ENCODE measurements around the gene MTFP1. TPM values are rescaled to one million over a fixed set of nuclear protein-coding genes. Genes with fewer than 3 reads are reported as not detected.
A peak's percentile ranks its signal among the peaks of the same experiment; 100 is the strongest.

The MTFP1 gene
- total and polyA plus RNA-seq, 9 of the 15 experiments (the other 6 are each of a cell fraction or from before 2014, with no cell fraction given): 10.7 to 52.0 (median 30.1) TPM

DNA sequence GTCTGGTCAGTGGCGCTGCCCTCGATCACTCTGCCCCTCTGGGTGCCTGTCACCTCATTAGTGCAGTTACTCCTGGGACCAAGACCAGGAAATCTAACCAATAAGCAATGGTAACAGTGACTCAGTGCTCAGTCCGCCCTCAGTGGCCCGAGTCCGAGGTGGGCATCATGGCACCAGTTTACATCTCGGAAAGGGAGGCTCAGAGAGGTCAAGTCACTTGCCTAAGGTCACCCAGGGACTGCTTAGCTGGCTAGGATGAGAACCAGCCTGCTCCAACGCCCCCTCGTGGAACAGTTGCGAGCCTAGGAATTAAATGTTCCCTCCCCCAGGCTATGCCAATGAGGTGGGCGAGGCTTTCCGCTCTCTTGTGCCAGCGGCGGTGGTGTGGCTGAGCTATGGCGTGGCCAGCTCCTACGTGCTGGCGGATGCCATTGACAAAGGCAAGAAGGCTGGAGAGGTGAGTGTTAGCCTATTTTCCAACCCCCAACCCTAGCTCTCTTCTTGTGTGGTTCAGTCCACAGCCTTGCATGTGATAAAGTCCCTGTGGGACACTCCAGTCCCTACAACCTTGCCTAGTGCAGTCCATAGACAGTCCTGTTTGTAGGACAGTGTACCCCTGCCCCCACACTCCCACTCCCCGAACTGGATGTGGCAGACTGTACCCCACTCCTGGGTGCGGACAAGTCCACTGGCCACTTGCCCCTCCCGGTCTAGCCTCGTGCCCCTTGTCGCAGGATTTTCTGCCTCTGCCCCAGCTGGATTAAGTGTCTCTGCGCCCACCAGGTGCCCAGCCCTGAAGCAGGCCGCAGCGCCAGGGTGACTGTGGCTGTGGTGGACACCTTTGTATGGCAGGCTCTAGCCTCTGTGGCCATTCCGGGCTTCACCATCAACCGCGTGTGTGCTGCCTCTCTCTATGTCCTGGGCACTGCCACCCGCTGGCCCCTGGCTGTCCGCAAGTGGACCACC is 1.1 kb downstream of the MTFP1 start (continued):
- TF ChIP-seq, protein P1, sequence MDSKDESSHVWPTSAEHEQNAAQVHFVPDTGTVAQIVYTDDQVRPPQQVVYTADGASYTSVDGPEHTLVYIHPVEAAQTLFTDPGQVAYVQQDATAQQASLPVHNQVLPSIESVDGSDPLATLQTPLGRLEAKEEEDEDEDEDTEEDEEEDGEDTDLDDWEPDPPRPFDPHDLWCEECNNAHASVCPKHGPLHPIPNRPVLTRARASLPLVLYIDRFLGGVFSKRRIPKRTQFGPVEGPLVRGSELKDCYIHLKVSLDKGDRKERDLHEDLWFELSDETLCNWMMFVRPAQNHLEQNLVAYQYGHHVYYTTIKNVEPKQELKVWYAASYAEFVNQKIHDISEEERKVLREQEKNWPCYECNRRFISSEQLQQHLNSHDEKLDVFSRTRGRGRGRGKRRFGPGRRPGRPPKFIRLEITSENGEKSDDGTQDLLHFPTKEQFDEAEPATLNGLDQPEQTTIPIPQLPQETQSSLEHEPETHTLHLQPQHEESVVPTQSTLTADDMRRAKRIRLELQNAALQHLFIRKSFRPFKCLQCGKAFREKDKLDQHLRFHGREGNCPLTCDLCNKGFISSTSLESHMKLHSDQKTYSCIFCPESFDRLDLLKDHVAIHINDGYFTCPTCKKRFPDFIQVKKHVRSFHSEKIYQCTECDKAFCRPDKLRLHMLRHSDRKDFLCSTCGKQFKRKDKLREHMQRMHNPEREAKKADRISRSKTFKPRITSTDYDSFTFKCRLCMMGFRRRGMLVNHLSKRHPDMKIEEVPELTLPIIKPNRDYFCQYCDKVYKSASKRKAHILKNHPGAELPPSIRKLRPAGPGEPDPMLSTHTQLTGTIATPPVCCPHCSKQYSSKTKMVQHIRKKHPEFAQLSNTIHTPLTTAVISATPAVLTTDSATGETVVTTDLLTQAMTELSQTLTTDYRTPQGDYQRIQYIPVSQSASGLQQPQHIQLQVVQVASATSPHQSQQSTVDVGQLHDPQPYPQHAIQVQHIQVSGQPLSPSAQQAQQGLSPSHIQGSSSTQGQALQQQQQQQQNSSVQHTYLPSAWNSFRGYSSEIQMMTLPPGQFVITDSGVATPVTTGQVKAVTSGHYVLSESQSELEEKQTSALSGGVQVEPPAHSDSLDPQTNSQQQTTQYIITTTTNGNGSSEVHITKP (IDR thresholded peaks at IDR 0.05; ENCODE audit: partially characterized antibody): peak; percentile 64
- TF ChIP-seq, protein P2, sequence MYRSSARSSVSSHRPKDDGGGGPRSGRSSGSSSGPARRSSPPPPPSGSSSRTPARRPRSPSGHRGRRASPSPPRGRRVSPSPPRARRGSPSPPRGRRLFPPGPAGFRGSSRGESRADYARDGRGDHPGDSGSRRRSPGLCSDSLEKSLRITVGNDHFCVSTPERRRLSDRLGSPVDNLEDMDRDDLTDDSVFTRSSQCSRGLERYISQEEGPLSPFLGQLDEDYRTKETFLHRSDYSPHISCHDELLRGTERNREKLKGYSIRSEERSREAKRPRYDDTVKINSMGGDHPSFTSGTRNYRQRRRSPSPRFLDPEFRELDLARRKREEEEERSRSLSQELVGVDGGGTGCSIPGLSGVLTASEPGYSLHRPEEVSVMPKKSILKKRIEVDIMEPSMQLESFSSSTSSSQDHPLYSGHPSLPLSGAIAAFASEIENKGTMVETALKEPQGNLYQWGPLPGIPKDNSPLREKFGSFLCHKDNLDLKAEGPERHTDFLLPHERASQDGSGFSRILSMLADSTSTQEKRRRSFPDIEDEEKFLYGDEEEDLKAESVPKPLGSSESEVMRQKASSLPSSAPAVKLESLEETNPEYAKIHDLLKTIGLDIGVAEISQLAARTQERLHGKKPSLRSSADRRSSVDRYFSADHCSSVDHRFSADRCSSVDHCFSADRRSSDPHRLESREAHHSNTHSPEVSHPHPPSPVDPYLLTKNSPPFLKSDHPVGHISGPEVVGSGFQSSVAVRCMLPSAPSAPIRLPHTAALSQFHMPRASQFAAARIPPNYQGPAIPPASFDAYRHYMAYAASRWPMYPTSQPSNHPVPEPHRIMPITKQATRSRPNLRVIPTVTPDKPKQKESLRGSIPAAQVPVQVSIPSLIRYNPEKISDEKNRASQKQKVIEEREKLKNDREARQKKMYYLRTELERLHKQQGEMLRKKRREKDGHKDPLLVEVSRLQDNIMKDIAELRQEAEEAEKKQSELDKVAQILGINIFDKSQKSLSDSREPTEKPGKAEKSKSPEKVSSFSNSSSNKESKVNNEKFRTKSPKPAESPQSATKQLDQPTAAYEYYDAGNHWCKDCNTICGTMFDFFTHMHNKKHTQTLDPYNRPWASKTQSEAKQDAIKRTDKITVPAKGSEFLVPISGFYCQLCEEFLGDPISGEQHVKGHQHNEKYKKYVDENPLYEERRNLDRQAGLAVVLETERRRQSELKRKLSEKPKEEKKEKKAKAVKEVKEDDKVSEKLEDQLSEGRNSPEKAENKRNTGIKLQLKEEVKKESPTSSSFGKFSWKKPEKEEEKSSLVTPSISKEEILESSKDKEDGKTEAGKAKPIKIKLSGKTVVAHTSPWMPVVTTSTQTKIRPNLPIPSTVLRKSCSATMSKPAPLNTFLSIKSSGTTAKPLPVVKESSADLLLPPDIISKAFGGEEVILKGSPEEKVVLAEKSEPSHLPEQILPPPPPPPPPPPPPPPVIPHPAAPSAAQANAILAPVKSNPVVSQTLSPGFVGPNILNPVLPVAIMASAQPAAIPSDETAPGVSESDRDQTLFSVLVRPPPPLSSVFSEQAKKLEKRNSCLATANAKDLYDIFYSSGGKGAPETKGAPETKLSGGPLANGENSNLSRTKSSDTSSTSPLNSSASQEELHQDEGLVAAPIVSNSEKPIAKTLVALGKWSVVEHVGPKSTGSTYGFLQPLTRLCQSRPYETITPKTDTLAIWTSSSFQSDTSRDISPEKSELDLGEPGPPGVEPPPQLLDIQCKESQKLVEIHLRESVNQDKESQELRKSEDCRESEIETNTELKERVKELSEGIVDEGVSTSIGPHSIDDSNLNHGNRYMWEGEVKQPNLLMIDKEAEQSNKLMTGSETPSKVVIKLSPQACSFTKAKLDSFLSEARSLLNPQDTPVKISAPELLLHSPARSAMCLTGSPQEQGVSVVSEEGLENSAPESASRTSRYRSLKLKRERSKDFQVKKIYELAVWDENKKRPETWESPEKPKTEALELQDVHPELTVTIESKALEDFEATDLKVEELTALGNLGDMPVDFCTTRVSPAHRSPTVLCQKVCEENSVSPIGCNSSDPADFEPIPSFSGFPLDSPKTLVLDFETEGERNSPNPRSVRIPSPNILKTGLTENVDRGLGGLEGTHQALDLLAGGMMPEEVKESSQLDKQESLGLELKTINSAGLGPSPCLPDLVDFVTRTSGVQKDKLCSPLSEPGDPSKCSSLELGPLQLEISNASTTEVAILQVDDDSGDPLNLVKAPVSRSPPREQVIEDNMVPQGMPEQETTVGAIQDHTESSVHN (IDR thresholded peaks at IDR 0.05; ENCODE audit: borderline replicate concordance in 1 of 2, low read depth in 1 of 2): no peak
- TF ChIP-seq MAFG (tag; conservative IDR thresholded peaks at IDR 0.05) (no peak), NR1H2 (CRISPR knock-in tag; IDR thresholded peaks at IDR 0.05) (no peak), CTBP1 (IDR thresholded peaks at IDR 0.05; ENCODE audit: borderline replicate concordance) (no peak), MAZ (CRISPR knock-in tag; conservative IDR thresholded peaks at IDR 0.05 in 1 of 2, IDR thresholded peaks at IDR 0.05 in 1 of 2) (no peak; a peak in 1 of 4 replicates), ZNF561 (CRISPR knock-in tag; conservative IDR thresholded peaks at IDR 0.05) (no peak), ZKSCAN3 (CRISPR knock-in tag; IDR thresholded peaks at IDR 0.05) (no peak), ZNF589 (CRISPR knock-in tag; IDR thresholded peaks at IDR 0.05; ENCODE audit: low read depth) (0 out of 2 replicates have a peak, but pooled peaks have one; percentile 20), KLF16 (IDR thresholded peaks at IDR 0.05) (no peak), SREBF1 (IDR thresholded peaks at IDR 0.05; ENCODE audit: borderline replicate concordance, low read depth, low read length) (no peak), PRMT5 (CRISPR knock-in tag; IDR thresholded peaks at IDR 0.05) (no peak), ZC3H8 (IDR thresholded peaks at IDR 0.05) (no peak), RBM15 (IDR thresholded peaks at IDR 0.05; ENCODE audit: insufficient read depth, low read length) (no peak), U2AF2 (optimal IDR thresholded peaks at IDR 0.05; ENCODE audit: low read depth, low read length) (no peak)
